HepG2 (cell line): ENCODE results near the gene PLAAT3. TPM values are rescaled to one million over a fixed set of nuclear protein-coding genes. Genes with fewer than 3 reads are reported as not detected.
"Not testable (repeated sequence)": the region's sequence is repeated elsewhere in the genome, so short reads cannot be mapped to it uniquely, and the experiment has no call there.

ENCODE experiments used
- ATAC-seq: fragments of 200-7000 bp; cut with Tn5 transposase; 3 replicates; pipeline ENCODE4 v1.9.1; 2020; ENCODE audit warnings: mild to moderate bottlenecking, moderate library complexity
- BruUV-seq: library from RNA; stranded (reverse); fragments of 400-500 nt; replicated peaks from 2 replicates; lab custom pipeline; 2021; lab: Mats Ljungman, UMichigan
- CTCF ChIA-PET: fragments of 300-600 bp; formaldehyde crosslinking; extraction: SDS; loops from one replicate; lab custom pipeline; 2021; ENCODE audit warnings: low total read pairs, inconsistent platforms, low intra/inter-chr PET ratio; lab: Yijun Ruan, JAX
- POLR2A ChIA-PET: fragments of 350-600 bp; sonication (Branson Sonifier 250); formaldehyde crosslinking; loops from one replicate; lab custom pipeline; 2020; ENCODE audit warnings: antibody characterized with exemption, inconsistent platforms; lab: Yijun Ruan, JAX
- DNase-seq: peaks from one replicate; pipeline ENCODE4 v3.0.0-alpha.2; 2015; ENCODE audit warnings: low spot score
- FAIRE-seq: peaks from 3 replicates; lab custom pipeline; 2011; peaks lifted over from hg19 to GRCh38; lab: Jason Lieb, UNC
- H2AFZ ChIP-seq: one replicate; pipeline ENCODE4 v1.6.1; 2011; ENCODE audit warnings: low read length, inconsistent platforms
- H3K27ac ChIP-seq: fragments of 300-600 bp; 3 replicates; pipeline ENCODE4 v1.8.0; 2011; ENCODE audit warnings: mixed run types, mild to moderate bottlenecking, mixed read lengths, low read length, inconsistent platforms; ENCODE audit not compliant: insufficient read depth; ENCODE audit errors: extremely low read length
- H3K27me3 ChIP-seq, 2 experiments: fragments of 200-600 bp in 1 of 2; 2 replicates in 1 of 2; 3 replicates in 1 of 2; pipeline versions ENCODE4 v1.6.0 to v1.8.0; 2011; ENCODE audit warnings: low read length in 2 of 2, mild to moderate bottlenecking in 2 of 2, moderate library complexity in 2 of 2, inconsistent platforms in 1 of 2; ENCODE audit not compliant: insufficient read depth in 2 of 2, control insufficient read depth in 1 of 2
- H3K36me3 ChIP-seq, 2 experiments: fragments of 200-600 bp in 1 of 2; replicated peaks in 1 of 2; 2 replicates in 1 of 2; 3 replicates in 1 of 2; pipeline versions ENCODE4 v1.5.1 to v1.8.0; 2011; ENCODE audit warnings: low read length in 2 of 2, inconsistent platforms in 1 of 2; ENCODE audit not compliant: insufficient read depth in 2 of 2, control insufficient read depth in 1 of 2
- H3K4me1 ChIP-seq: 2 replicates; pipeline ENCODE4 v1.5.1; 2012; ENCODE audit warnings: low read length, inconsistent platforms; ENCODE audit not compliant: insufficient read depth
- H3K4me2 ChIP-seq: 2 replicates; pipeline ENCODE4 v1.6.0; 2011; ENCODE audit warnings: low read depth, low read length, inconsistent platforms
- H3K4me3 ChIP-seq, 3 experiments: fragments of 200-600 bp in 1 of 3; sonication (generic), shearing (Covaris generic) in 1 of 3; replicated peaks in 1 of 3; 2 replicates each; pipeline ENCODE4 v1.5.1; 2011 to 2016; ENCODE audit warnings: low read length in 3 of 3, inconsistent platforms in 2 of 3, low read depth in 2 of 3, mild to moderate bottlenecking in 2 of 3, control low read depth in 1 of 3, mixed read lengths in 1 of 3; ENCODE audit not compliant: insufficient read depth in 1 of 3
- H3K79me2 ChIP-seq: one replicate; pipeline ENCODE4 v1.6.1; 2011; ENCODE audit warnings: low read length, inconsistent platforms; ENCODE audit not compliant: insufficient read depth
- H3K9ac ChIP-seq: 2 replicates; pipeline ENCODE4 v1.6.0; 2011; ENCODE audit warnings: mild to moderate bottlenecking, low read depth, low read length, inconsistent platforms; ENCODE audit not compliant: insufficient read depth
- H3K9me3 ChIP-seq: 2 replicates; pipeline ENCODE4 v1.5.1; 2012; ENCODE audit warnings: mild to moderate bottlenecking, low read length
- H4K20me1 ChIP-seq: 2 replicates; pipeline ENCODE4 v1.6.0; 2011; ENCODE audit warnings: inconsistent platforms, mild to moderate bottlenecking, low read length, moderate library complexity; ENCODE audit not compliant: insufficient read depth
- CENPX ChIP-seq: sonication (generic); formaldehyde crosslinking; IDR thresholded peaks from 2 replicates; pipeline ENCODE4 v1.9.0; 2021; ENCODE audit warnings: mild to moderate bottlenecking, missing genetic modification reagents, moderate library complexity
- GTF3A ChIP-seq: sonication (generic); formaldehyde crosslinking; conservative IDR thresholded peaks from 2 replicates; pipeline ENCODE4 v1.4.0; 2020; ENCODE audit warnings: mild to moderate bottlenecking, missing genetic modification reagents
- JUN ChIP-seq: sonication (generic); formaldehyde crosslinking; IDR thresholded peaks from 2 replicates; pipeline ENCODE4 v1.4.0; 2020; ENCODE audit warnings: mild to moderate bottlenecking, missing genetic modification reagents
- KLF11 ChIP-seq: IDR thresholded peaks from 2 replicates; pipeline ENCODE4 v1.6.1; 2016; ENCODE audit warnings: missing compliant biosample characterization
- MAX ChIP-seq: IDR thresholded peaks from 2 replicates; pipeline ENCODE4 v1.6.1; 2012; ENCODE audit warnings: inconsistent platforms
- MXD4 ChIP-seq: IDR thresholded peaks from 2 replicates; pipeline ENCODE4 v1.6.1; 2016; ENCODE audit warnings: mild to moderate bottlenecking, missing biosample characterization, missing genetic modification reagents
- MZF1 ChIP-seq: sonication (generic); formaldehyde crosslinking; IDR thresholded peaks from 2 replicates; pipeline ENCODE4 v1.8.1; 2023; ENCODE audit warnings: mild to moderate bottlenecking, missing genetic modification reagents, borderline replicate concordance
- SMAD1 ChIP-seq: sonication (generic); formaldehyde crosslinking; IDR thresholded peaks from 2 replicates; pipeline ENCODE4 v1.4.0; 2020; ENCODE audit warnings: missing genetic modification reagents, low read depth, mild to moderate bottlenecking, borderline replicate concordance
- U2AF2 ChIP-seq: fragments of 200-400 bp; formaldehyde crosslinking; IDR thresholded peaks from 2 replicates; pipeline ENCODE4 v1.6.1; 2017; ENCODE audit warnings: low read depth, mild to moderate bottlenecking, low read length
- ZNF251 ChIP-seq: sonication (generic); formaldehyde crosslinking; IDR thresholded peaks from 2 replicates; pipeline ENCODE4 v1.9.0; 2021; ENCODE audit warnings: mild to moderate bottlenecking, missing genetic modification reagents
- ZNF256 ChIP-seq: sonication (generic); formaldehyde crosslinking; conservative IDR thresholded peaks from 2 replicates; pipeline ENCODE4 v1.4.0; 2020; ENCODE audit warnings: missing genetic modification reagents
- ZNF44 ChIP-seq: sonication (generic); formaldehyde crosslinking; IDR thresholded peaks from 2 replicates; pipeline ENCODE4 v1.5.1; 2020; ENCODE audit warnings: mild to moderate bottlenecking, missing genetic modification reagents
- ZNF800 ChIP-seq: sonication (generic); formaldehyde crosslinking; IDR thresholded peaks from 2 replicates; pipeline ENCODE4 v1.4.0; 2020; ENCODE audit warnings: missing genetic modification reagents
- WGBS: methylation state at CpG from one replicate; pipeline ENCODE4 v1.1.6; 2017; ENCODE audit warnings: low lambda C conversion rate; 5-methylcytosine and 5-hydroxymethylcytosine counted together
- in situ Hi-C: cut with HindIII; loops from 2 replicates; pipeline ENCODE4 v1.10.0; 2017; ENCODE audit warnings: low pct_unique_long_range_greater_than_20kb; ENCODE audit not compliant: extremely low pct_ligation_motif_present
- intact Hi-C: fragments of 100-400 bp; cut with micrococcal nuclease; formaldehyde crosslinking; loops from one replicate; pipeline ENCODE4 v1.10.0; 2022; ENCODE audit not compliant: unreplicated experiment
- polyA plus RNA-seq, 8 experiments: library from polyadenylated mRNA; depleted of rRNA in 3 of 8; stranded (reverse) in 7 of 8; unstranded in 1 of 8; fragments of >200 nt; fragmentation: Illumina TruSeq in 4 of 8; extraction: Trizol in 4 of 8; gene quantifications; 2 replicates each; pipeline versions ENCODE4 v1.2.1 to v1.2.3, GENCODE V29; 2011 to 2016; ENCODE audit warnings: low read depth in 4 of 8, missing spikeins in 1 of 8, mixed read lengths in 1 of 8; ENCODE audit not compliant: insufficient read depth in 1 of 8
- total RNA-seq, 5 experiments: library from RNA; depleted of rRNA; stranded (reverse); fragments of >200 nt; fragmentation: Illumina TruSeq; extraction: Trizol; gene quantifications; 2 replicates each; pipeline ENCODE4 v1.2.3, GENCODE V29; 2016; ENCODE audit warnings: low read depth in 1 of 5

PLAAT3 gene
- total and polyA plus RNA-seq, 2 of the 13 experiments (the other 11 are each of a cell fraction or from before 2014, with no cell fraction given) = 9.3 to 16.4 TPM

GRCh38 chr11:63543711-63544110 is 70.5 kb downstream of the PLAAT3 start:
- FAIRE-seq = no peak
- POLR2A ChIA-PET = no interaction called here
- BruUV-seq = no TSS peak

GRCh38 chr11:63542506-63542905 is 71.7 kb downstream of the PLAAT3 start:
- FAIRE-seq, POLR2A ChIA-PET, H3K4me2 ChIP-seq, intact Hi-C loops, DNase-seq, H4K20me1 ChIP-seq, H3K4me3 ChIP-seq, H3K27ac ChIP-seq, H3K4me1 ChIP-seq, H3K9me3 ChIP-seq, H3K36me3 ChIP-seq, H2AFZ ChIP-seq, H3K79me2 ChIP-seq, CTCF ChIA-PET, ATAC-seq, BruUV-seq, H3K27me3 ChIP-seq, H3K9ac ChIP-seq, in situ Hi-C loops: not testable (repeated sequence)
- 8% methylated on average over 2 of the region's 2 CpGs for WGBS

More at GRCh38 chr11:63543711-63544110, 70.5 kb downstream of the PLAAT3 start:
- in situ Hi-C loops (no loop called here), intact Hi-C loops (no loop called here)
- H4K20me1 ChIP-seq = no peaks in the 10 kb centered on the region
- WGBS = 26% methylated on average over 2 of the region's 2 CpGs
- H3K4me1 ChIP-seq = no peaks in the 10 kb centered on the region
- ATAC-seq (no peak), DNase-seq (no peak)
- no peak overlapping the region for H3K9ac ChIP-seq
- H3K36me3 ChIP-seq = no peaks in the 10 kb centered on the region
- H3K4me2 ChIP-seq = no peak overlapping the region
- H3K27ac ChIP-seq = no peak overlapping the region
- TF ChIP-seq ZNF251 (CRISPR knock-in tag) (no peak), KLF11 (CRISPR knock-in tag) (no peak), MXD4 (no peak), JUN (CRISPR knock-in tag) (no peak), GTF3A (CRISPR knock-in tag) (no peak), MZF1 (CRISPR knock-in tag) (no peak), SMAD1 (CRISPR knock-in tag) (no peak), ZNF44 (CRISPR knock-in tag) (no peak), U2AF2 (no peak), ZNF256 (no peak), ZNF800 (CRISPR knock-in tag) (no peak), CENPX (CRISPR knock-in tag) (no peak), MAX (no peak)
- CTCF ChIA-PET = no interaction called here
- peaks cover 2 to 3% of the 10 kb centered on the region in 2 experiments for H3K27me3 ChIP-seq
- H2AFZ ChIP-seq = no peak overlapping the region
- no peak overlapping the region for H3K4me3 ChIP-seq
- H3K79me2 ChIP-seq = no peaks in the 10 kb centered on the region
- H3K9me3 ChIP-seq = no peaks in the 10 kb centered on the region
